Endodermal cell (in vitro differentiated cells): ENCODE measurements around the gene MPP3. TPM values are rescaled to one million over a fixed set of nuclear protein-coding genes. Genes with fewer than 3 reads are reported as not detected.

Experiments
- DNase-seq: peaks from one replicate; pipeline ENCODE4 v3.0.0-alpha.2; 2017
- H3K27ac ChIP-seq: 2 replicates; pipeline ENCODE4 v1.5.1; 2013; ENCODE audit warnings: mild to moderate bottlenecking, low read depth, low read length, moderate library complexity
- H3K27me3 ChIP-seq: 2 replicates; pipeline ENCODE4 v1.6.1; 2013; ENCODE audit warnings: mild to moderate bottlenecking, low read length, moderate library complexity; ENCODE audit not compliant: insufficient read depth, control insufficient read depth, poor library complexity, severe bottlenecking
- H3K36me3 ChIP-seq: 2 replicates; pipeline ENCODE4 v1.7.0; 2013; ENCODE audit warnings: mild to moderate bottlenecking, low read length, moderate library complexity; ENCODE audit not compliant: control insufficient read depth, insufficient read depth
- H3K4me1 ChIP-seq: one replicate; pipeline ENCODE4 v1.7.0; 2013; ENCODE audit warnings: low read length; ENCODE audit not compliant: control insufficient read depth, insufficient read depth
- H3K4me3 ChIP-seq: 2 replicates; pipeline ENCODE4 v1.5.1; 2013; ENCODE audit warnings: mild to moderate bottlenecking, low read length, moderate library complexity
- H3K9ac ChIP-seq: 2 replicates; pipeline ENCODE4 v1.6.1; 2013; ENCODE audit warnings: mild to moderate bottlenecking, low read length, moderate library complexity; ENCODE audit not compliant: poor library complexity, severe bottlenecking; ENCODE audit errors: extremely low read depth
- H3K9me3 ChIP-seq: 2 replicates; pipeline ENCODE4 v1.6.1; 2013; ENCODE audit warnings: mild to moderate bottlenecking, low read length, moderate library complexity; ENCODE audit not compliant: control insufficient read depth
- H3K27ac Mint-ChIP-seq: 2 replicates; pipeline ENCODE4 v1.8.0; 2020; ENCODE audit warnings: mixed read lengths
- H3K27me3 Mint-ChIP-seq: 2 replicates; pipeline ENCODE4 v1.8.0; 2021; ENCODE audit warnings: mild to moderate bottlenecking, mixed read lengths; ENCODE audit not compliant: insufficient read depth
- H3K36me3 Mint-ChIP-seq: 2 replicates; pipeline ENCODE4 v1.8.0; 2020; ENCODE audit warnings: low read depth, mixed read lengths
- H3K4me1 Mint-ChIP-seq: 2 replicates; pipeline ENCODE4 v1.8.0; 2020; ENCODE audit warnings: mixed read lengths
- H3K4me3 Mint-ChIP-seq: 2 replicates; pipeline ENCODE4 v1.8.0; 2020; ENCODE audit warnings: mild to moderate bottlenecking, moderate library complexity, mixed read lengths
- H3K9me3 Mint-ChIP-seq: 2 replicates; pipeline ENCODE4 v1.8.0; 2020; ENCODE audit warnings: mild to moderate bottlenecking, mixed read lengths
- CTCF ChIP-seq: fragments of 200-600 bp; sonication (generic); conservative IDR thresholded peaks from 2 replicates; pipeline ENCODE4 v1.5.0; 2021; ENCODE audit warnings: antibody characterized with exemption, mild to moderate bottlenecking
- WGBS, 2 experiments: methylation state at CpG; one replicate each; pipeline versions ENCODE4 v1.1.5 to v1.1.7; 2013; ENCODE audit warnings: missing lambda C conversion rate in 2 of 2, mixed read lengths in 1 of 2; ENCODE audit not compliant: insufficient coverage in 1 of 2, insufficient read length in 1 of 2; 5-methylcytosine and 5-hydroxymethylcytosine counted together
- total RNA-seq, 2 donors: library from RNA; stranded (reverse); fragmentation: NEBNext Ultra II Directional in 1 of 2; extraction: Animal tissue kit (Norgen Biotek cat#: 25700) in 1 of 2; gene quantifications; 2 replicates in 1 of 2; 3 replicates in 1 of 2; pipeline ENCODE4 v1.2.1, GENCODE V29; 2021

The MPP3 gene
- total RNA-seq, 2 donors from 2014 or later, result 5.8 to 6.8 TPM

- TF ChIP-seq CTCF, result no peak
- Mint-ChIP-seq H3K27ac (no peak overlapping the region), H3K36me3 (no peaks in the 10 kb centered on the region), H3K4me1 (no peaks in the 10 kb centered on the region), H3K27me3 (no peaks in the 10 kb centered on the region), H3K4me3 (no peak overlapping the region), H3K9me3 (no peaks in the 10 kb centered on the region)
- WGBS, 2 experiments, result 83 to 100% methylated on average over 1 to 3 of the region's 3 CpGs
- Histone ChIP-seq H3K4me1 (no peaks in the 10 kb centered on the region), H3K4me3 (no peak overlapping the region), H3K27ac (no peak overlapping the region), H3K27me3 (no peaks in the 10 kb centered on the region), H3K36me3 (no peaks in the 10 kb centered on the region), H3K9me3 (no peaks in the 10 kb centered on the region), H3K9ac (no peak overlapping the region)
- no peak for DNase-seq
Measured at GRCh38 chr17:43813386-43813785, 19.6 kb downstream of the MPP3 start.

DNA sequence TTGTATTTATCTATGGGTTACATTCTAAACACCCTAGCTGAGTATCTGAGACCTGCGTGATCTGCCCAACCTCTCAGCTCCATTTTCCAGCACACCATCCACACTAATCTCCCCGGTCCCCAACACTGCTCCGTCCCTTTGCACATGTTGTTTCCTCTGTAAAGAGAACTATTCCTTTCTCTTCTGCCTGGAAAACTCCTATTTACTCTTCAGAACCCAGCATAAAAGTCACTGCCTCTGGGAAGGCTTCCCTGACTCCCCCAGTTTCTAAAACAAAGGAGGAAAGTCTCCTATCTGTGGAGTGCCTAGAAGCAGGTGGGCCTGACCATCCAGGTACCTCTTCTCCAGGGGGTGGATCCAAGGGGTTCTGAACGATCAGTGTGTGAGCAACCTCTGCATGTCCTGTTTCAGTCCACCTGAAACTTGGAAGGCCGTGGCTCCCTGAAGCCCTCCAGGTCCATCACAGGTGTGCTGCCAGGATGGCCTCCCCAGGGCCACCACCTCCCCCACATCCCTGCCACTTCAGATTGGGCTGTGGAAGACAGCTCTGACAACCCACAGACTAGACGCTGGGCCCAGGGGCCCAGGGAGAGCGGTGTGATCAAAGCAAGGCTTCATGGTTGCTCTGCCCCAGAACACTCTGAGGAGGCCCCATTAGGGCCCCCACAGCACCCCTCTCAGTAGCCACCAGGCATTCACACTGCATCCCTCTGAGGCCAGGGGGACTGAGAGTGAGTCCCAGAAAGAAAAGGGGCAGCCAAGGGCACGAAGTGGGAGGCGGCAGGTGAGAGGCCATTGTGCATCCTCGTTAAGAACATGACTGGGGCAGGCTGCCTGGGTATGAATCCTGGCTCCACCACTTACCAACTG, 20.3 kb downstream of the MPP3 start:
- 93 to 94% methylated on average over 7 to 10 of the region's 10 CpGs for WGBS, 2 experiments
- H3K4me3 Mint-ChIP-seq, result no peak overlapping the region
- H3K4me1 Mint-ChIP-seq, result no peaks in the 10 kb centered on the region
- Histone ChIP-seq H3K27ac (no peak overlapping the region), H3K9me3 (no peaks in the 10 kb centered on the region), H3K27me3 (no peaks in the 10 kb centered on the region), H3K4me3 (no peak overlapping the region), H3K4me1 (no peaks in the 10 kb centered on the region), H3K9ac (no peak overlapping the region), H3K36me3 (no peaks in the 10 kb centered on the region)
- no peak for DNase-seq
- H3K36me3 Mint-ChIP-seq, result no peaks in the 10 kb centered on the region
- TF ChIP-seq CTCF, result no peak
- no peaks in the 10 kb centered on the region for H3K27me3 Mint-ChIP-seq
- no peaks in the 10 kb centered on the region for H3K9me3 Mint-ChIP-seq
- no peak overlapping the region for H3K27ac Mint-ChIP-seq

DNA sequence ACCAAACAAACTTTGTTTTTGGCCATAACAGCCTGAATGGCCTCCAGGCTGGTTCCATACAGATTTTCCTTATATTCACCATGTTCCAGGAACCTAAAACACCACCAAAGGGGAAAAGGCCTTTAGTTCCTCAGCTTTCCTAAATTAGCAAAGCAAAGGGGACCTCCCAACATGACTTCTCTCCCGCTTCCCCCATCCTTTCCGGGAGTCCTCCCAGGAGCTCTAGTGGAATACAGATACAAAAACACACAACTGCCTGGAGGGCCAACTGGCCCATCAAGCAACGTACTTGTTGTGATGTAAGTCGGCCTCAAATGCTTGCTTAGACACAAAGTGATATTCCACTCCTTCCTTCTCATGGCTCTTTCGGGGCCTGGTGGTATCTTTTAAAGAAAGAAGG, 22.1 kb downstream of the MPP3 start:
- no peak overlapping the region for H3K27ac Mint-ChIP-seq
- DNase-seq, result no peak
- no peaks in the 10 kb centered on the region for H3K36me3 ChIP-seq
- H3K4me1 ChIP-seq, result no peaks in the 10 kb centered on the region
- no peaks in the 10 kb centered on the region for H3K4me1 Mint-ChIP-seq
- no peaks in the 10 kb centered on the region for H3K27me3 Mint-ChIP-seq
- no peak overlapping the region for H3K4me3 ChIP-seq
- no peak overlapping the region for H3K27ac ChIP-seq
- no peaks in the 10 kb centered on the region for H3K9me3 ChIP-seq
- H3K9me3 Mint-ChIP-seq, result no peaks in the 10 kb centered on the region
- no peaks in the 10 kb centered on the region for H3K27me3 ChIP-seq
- no peak overlapping the region for H3K4me3 Mint-ChIP-seq
- no peak for TF ChIP-seq CTCF
- no peak overlapping the region for H3K9ac ChIP-seq
- 85 to 88% methylated on average over 2 to 5 of the region's 5 CpGs for WGBS, 2 experiments
- no peaks in the 10 kb centered on the region for H3K36me3 Mint-ChIP-seq
